Astrocyte of the cerebellum (primary cell): ENCODE data around the gene ZNF568.

Source experiments
- DNase-seq: peaks from one replicate; pipeline ENCODE4 v3.0.0-alpha.2; 2011; ENCODE audit warnings: low read depth
- H3K4me3 ChIP-seq: 2 replicates; pipeline ENCODE4 v1.5.1; 2011; ENCODE audit warnings: mild to moderate bottlenecking, low read depth, low read length, moderate library complexity
- CTCF ChIP-seq: IDR thresholded peaks from 2 replicates; pipeline ENCODE4 v1.5.1; 2012; ENCODE audit warnings: low read length, low read depth, moderate library complexity, mild to moderate bottlenecking; ENCODE audit errors: missing control alignments
- in situ Hi-C: cut with HindIII; loops from 2 replicates; pipeline ENCODE4 v1.10.0; 2017; ENCODE audit warnings: low sequenced_read_pairs

The ZNF568 gene

GRCh38 chr19:36918090-36918489 lies 2.0 kb downstream of the ZNF568 start:
- TF ChIP-seq CTCF: no peak
- DNase-seq: no peak
- in situ Hi-C loops: no loop called here
- no peak overlapping the region for H3K4me3 ChIP-seq

- in situ Hi-C loops: no loop called here
- no peak overlapping the region for H3K4me3 ChIP-seq
- no peak for TF ChIP-seq CTCF
- no peak for DNase-seq
These were observed 15.6 kb downstream of the ZNF568 start for GRCh38 chr19:36931684-36932083.

GRCh38 chr19:36939153-36939552 lies 23.0 kb downstream of the ZNF568 start:
- no peak for TF ChIP-seq CTCF
- no peak overlapping the region for H3K4me3 ChIP-seq
- no peak for DNase-seq
- in situ Hi-C loops: no loop called here

GRCh38 chr19:36950335-36951119 lies 34.4 kb downstream of the ZNF568 start:
- no peak for DNase-seq
- no peak overlapping the region for H3K4me3 ChIP-seq
- no peak for TF ChIP-seq CTCF
- in situ Hi-C loops: no loop called here

GRCh38 chr19:36962346-36962745 lies 46.2 kb downstream of the ZNF568 start:
- no peak overlapping the region for H3K4me3 ChIP-seq
- no peak for DNase-seq
- no peak for TF ChIP-seq CTCF
- in situ Hi-C loops: no loop called here

- in situ Hi-C loops: no loop called here
- TF ChIP-seq CTCF: no peak
These were observed 47.1 kb downstream of the ZNF568 start for GRCh38 chr19:36963280-36963679.

More at GRCh38 chr19:36963280-36963679, 47.1 kb downstream of the ZNF568 start:
- DNase-seq: no peak
- no peak overlapping the region for H3K4me3 ChIP-seq
